AG04450 (cell line): ENCODE data around the gene QSOX1. TPM values are rescaled to one million over a fixed set of nuclear protein-coding genes. Genes with fewer than 3 reads are reported as not detected.

Source experiments
- CTCF ChIA-PET: fragments of 300-600, 350-600 bp; formaldehyde crosslinking; extraction: SDS; loops from one replicate; lab custom pipeline; 2022; ENCODE audit warnings: antibody characterized with exemption, inconsistent platforms; lab: Charles Lee
- POLR2A ChIA-PET: fragments of 350-600 bp; formaldehyde crosslinking; extraction: SDS; loops from one replicate; lab custom pipeline; 2021; ENCODE audit warnings: antibody characterized with exemption, inconsistent platforms; lab: Yijun Ruan, JAX
- DNase-seq: peaks from one replicate; pipeline ENCODE4 v3.0.0-alpha.2; 2011; ENCODE audit warnings: low read depth, low spot score
- H3K27ac ChIP-seq: one replicate; pipeline ENCODE4 v1.5.1; 2012; ENCODE audit warnings: low read depth, low read length, control low read depth
- H3K27me3 ChIP-seq: one replicate; pipeline ENCODE4 v1.6.0; 2012; ENCODE audit warnings: low read length; ENCODE audit not compliant: control insufficient read depth, insufficient read depth
- H3K4me3 ChIP-seq: 2 replicates; pipeline ENCODE4 v1.5.1; 2011; ENCODE audit warnings: mild to moderate bottlenecking, low read depth, low read length, control low read depth
- H3K9me3 ChIP-seq: 2 replicates; pipeline ENCODE4 v1.5.1; 2012; ENCODE audit warnings: low read length; ENCODE audit not compliant: control insufficient read depth, insufficient read depth
- CTCF ChIP-seq: IDR thresholded peaks from 2 replicates; pipeline ENCODE4 v1.5.1; 2011; ENCODE audit warnings: low read depth, low read length, control low read depth, inconsistent platforms
- polyA minus RNA-seq: library from RNA; depleted of rRNA, polyadenylated mRNA; stranded (reverse); fragments of >200 nt; gene quantifications from 2 replicates; pipeline ENCODE4 v1.2.3, GENCODE V29; 2011; rRNA and poly(A)+ RNA removed
- polyA plus RNA-seq: library from polyadenylated mRNA; depleted of rRNA; stranded (reverse); fragments of >200 nt; gene quantifications from 2 replicates; pipeline ENCODE4 v1.2.3, GENCODE V29; 2011; rRNA removed

Gene QSOX1
- 1,269 and 1,338 TPM in 2 replicates for polyA plus RNA-seq
- 337 and 391 TPM in 2 replicates for polyA minus RNA-seq

GRCh38 chr1:180154325-180155181, at the start of gene QSOX1:
QSOX1 (plus strand) TSS chr1:180154869; CDS start chr1:180154908, 39 bp downstream.
- Histone ChIP-seq H3K4me3 (peak within 1 kb of the TSS; percentile 100), H3K9me3 (peaks cover 3% of the 10 kb centered on the region; the same call in 1 of the 2 replicates), H3K27ac (peak within 1 kb of the TSS; percentile 83), H3K27me3 (no peaks in the 10 kb centered on the region)
- ChIA-PET POLR2A (interaction anchor here (0.6 to 3.9 kb wide), 20 partner anchors 9 to 272 kb away, joined by 3 to 31 read pairs (median 7); partner anchors contain the start of genes CEP350 and TOR1AIP1), CTCF (interaction anchor here (0.6 to 1.4 kb wide), 3 partner anchors 15 to 288 kb away, joined by 3 read pairs; no protein-coding TSS in a partner anchor)
- TF ChIP-seq CTCF: no peak
- DNase-seq: peak; percentile 43

GRCh38 chr1:180112091-180112490, 42.6 kb upstream of the QSOX1 start:
- ChIA-PET CTCF (interaction anchor here (1.3 to 2.0 kb wide), 2 partner anchors 57 to 67 kb away, joined by 3 to 7 read pairs; no protein-coding TSS in a partner anchor), POLR2A (interaction anchor here (1.1 to 3.0 kb wide), 6 partner anchors 11 to 47 kb away, joined by 4 to 37 read pairs (median 8); partner anchors contain the start of gene QSOX1)

GRCh38 chr1:180112984-180113647, 41.6 kb upstream of the QSOX1 start:
- Histone ChIP-seq H3K9me3 (no peaks in the 10 kb centered on the region), H3K27me3 (no peaks in the 10 kb centered on the region), H3K4me3 (no peak overlapping the region), H3K27ac (peak overlapping the region; percentile 33)
- no peak for DNase-seq
- no peak for TF ChIP-seq CTCF
- ChIA-PET POLR2A (interaction anchor here (0.7 to 3.0 kb wide), 11 partner anchors 12 to 85 kb away, joined by 3 to 37 read pairs (median 6); partner anchors contain the start of gene QSOX1), CTCF (interaction anchor here (0.9 to 2.0 kb wide), 4 partner anchors 11 to 66 kb away, joined by 3 to 7 read pairs (median 3); no protein-coding TSS in a partner anchor)

More at GRCh38 chr1:180112091-180112490, 42.6 kb upstream of the QSOX1 start:
- DNase-seq: no peak
- no peaks in the 10 kb centered on the region for H3K9me3 ChIP-seq
- TF ChIP-seq CTCF: no peak
- no peak overlapping the region for H3K27ac ChIP-seq
- no peaks in the 10 kb centered on the region for H3K27me3 ChIP-seq
- no peak overlapping the region for H3K4me3 ChIP-seq

GRCh38 chr1:180114396-180114945, 40.2 kb upstream of the QSOX1 start:
- no peak for TF ChIP-seq CTCF
- Histone ChIP-seq H3K27ac (no peak overlapping the region), H3K27me3 (no peaks in the 10 kb centered on the region), H3K4me3 (no peak overlapping the region), H3K9me3 (no peaks in the 10 kb centered on the region)
- ChIA-PET POLR2A (interaction anchor here (1.0 to 3.0 kb wide), 6 partner anchors 17 to 49 kb away, joined by 3 to 37 read pairs (median 8); partner anchors contain the start of gene QSOX1), CTCF (no interaction called here)
- DNase-seq: no peak
